ENCODE results near the gene MYCT1.
"Not testable (repeated sequence)": the region's sequence is repeated elsewhere in the genome, so short reads cannot be mapped to it uniquely, and the experiment has no call there.

Gene MYCT1

GRCh38 chr6:152700427-152700826, 2.7 kb downstream of the MYCT1 start:
- Histone ChIP-seq H3K4me1 (ENCODE audit: insufficient read depth, low read length) (peaks cover 7% of the 10 kb centered on the region; the same call in 1 of the 2 replicates), H3K36me3 (ENCODE audit: insufficient read depth, low read length) (no peaks in the 10 kb centered on the region)

GRCh38 chr6:152701081-152701862, 3.6 kb downstream of the MYCT1 start:
- H3K4me1 ChIP-seq (ENCODE audit: insufficient read depth, low read length), result peaks cover 7% of the 10 kb centered on the region; the same call in 1 of the 2 replicates
- no peaks in the 10 kb centered on the region for H3K36me3 ChIP-seq (ENCODE audit: insufficient read depth, low read length)
- H3K9me3 ChIP-seq (ENCODE audit: control insufficient read depth, insufficient read depth, low read length), result no peaks in the 10 kb centered on the region
- H3K9ac ChIP-seq (ENCODE audit: low read depth, low read length), result no peak overlapping the region

More at GRCh38 chr6:152700427-152700826, 2.7 kb downstream of the MYCT1 start:
- Histone ChIP-seq H3K9me3 (ENCODE audit: control insufficient read depth, insufficient read depth, low read length) (no peaks in the 10 kb centered on the region), H3K9ac (ENCODE audit: low read depth, low read length) (no peak overlapping the region)

GRCh38 chr6:152701863-152702401, 4.2 kb downstream of the MYCT1 start:
- Histone ChIP-seq H3K9ac (ENCODE audit: low read depth, low read length) (no peak overlapping the region), H3K4me1 (ENCODE audit: insufficient read depth, low read length) (peaks cover 7% of the 10 kb centered on the region; the same call in 1 of the 2 replicates), H3K36me3 (ENCODE audit: insufficient read depth, low read length) (no peaks in the 10 kb centered on the region), H3K9me3 (ENCODE audit: control insufficient read depth, insufficient read depth, low read length) (no peaks in the 10 kb centered on the region)

- not testable (repeated sequence) for H3K9ac ChIP-seq (ENCODE audit: low read depth, low read length); H3K4me1 ChIP-seq (ENCODE audit: insufficient read depth, low read length); H3K9me3 ChIP-seq (ENCODE audit: control insufficient read depth, insufficient read depth, low read length); H3K36me3 ChIP-seq (ENCODE audit: insufficient read depth, low read length)
Measured at GRCh38 chr6:152703750-152704149, 6.1 kb downstream of the MYCT1 start.

GRCh38 chr6:152705327-152705726, 7.6 kb downstream of the MYCT1 start:
- Histone ChIP-seq H3K36me3 (ENCODE audit: insufficient read depth, low read length) (no peaks in the 10 kb centered on the region), H3K9me3 (ENCODE audit: control insufficient read depth, insufficient read depth, low read length) (peaks cover 3% of the 10 kb centered on the region; the same call in 1 of the 2 replicates), H3K4me1 (ENCODE audit: insufficient read depth, low read length) (peaks cover 7% of the 10 kb centered on the region; the same call in 1 of the 2 replicates), H3K9ac (ENCODE audit: low read depth, low read length) (no peak overlapping the region)

DNA sequence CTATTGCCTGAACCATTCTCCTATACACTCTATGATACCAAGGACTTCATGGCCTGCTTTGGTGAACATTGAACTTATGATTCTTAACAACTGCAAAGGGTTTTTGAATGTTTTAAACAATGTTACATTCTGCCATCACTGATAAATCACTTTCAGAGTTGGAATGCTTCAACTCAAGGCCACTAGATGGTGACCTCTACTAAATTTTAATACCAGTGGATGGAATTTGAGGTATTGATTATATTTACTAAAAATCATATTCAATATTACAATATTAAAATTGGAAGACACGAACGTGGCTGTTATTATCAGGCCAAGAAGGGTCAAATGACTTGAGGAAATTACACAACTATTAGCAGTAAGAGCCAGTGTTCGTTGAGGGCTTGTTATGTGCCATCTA, 18.6 kb downstream of the MYCT1 start:
- Histone ChIP-seq H3K36me3 (ENCODE audit: insufficient read depth, low read length) (no peaks in the 10 kb centered on the region), H3K9ac (ENCODE audit: low read depth, low read length) (no peak overlapping the region), H3K4me1 (ENCODE audit: insufficient read depth, low read length) (no peaks in the 10 kb centered on the region; the same call in 1 of the 2 replicates), H3K9me3 (ENCODE audit: control insufficient read depth, insufficient read depth, low read length) (no peaks in the 10 kb centered on the region; the same call in 1 of the 2 replicates)

DNA sequence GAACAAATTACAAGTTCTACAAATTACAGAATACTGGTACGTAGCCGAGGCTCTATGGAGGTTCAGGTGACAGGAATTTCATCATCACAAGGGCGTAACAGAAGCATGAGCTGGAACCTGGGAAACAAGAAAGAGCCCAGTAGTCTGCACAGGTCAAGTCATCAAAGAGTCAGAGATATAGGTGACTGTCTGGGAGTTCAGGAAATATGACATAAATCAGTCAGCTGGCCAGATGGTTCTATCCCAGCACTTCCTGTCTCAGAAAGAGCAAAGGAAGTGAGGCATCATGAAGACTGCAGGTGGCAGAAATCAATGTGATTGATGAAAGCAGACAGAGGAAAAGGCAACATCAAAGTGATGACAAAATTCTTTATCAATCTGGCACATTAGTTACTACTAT, 23.3 kb downstream of the MYCT1 start:
- H3K9me3 ChIP-seq (ENCODE audit: control insufficient read depth, insufficient read depth, low read length), result no peaks in the 10 kb centered on the region
- peaks cover 9% of the 10 kb centered on the region; the same call in 1 of the 2 replicates for H3K4me1 ChIP-seq (ENCODE audit: insufficient read depth, low read length)
- H3K36me3 ChIP-seq (ENCODE audit: insufficient read depth, low read length), result no peaks in the 10 kb centered on the region

GRCh38 chr6:152721956-152722355, 24.3 kb downstream of the MYCT1 start:
- Histone ChIP-seq H3K36me3 (ENCODE audit: insufficient read depth, low read length) (no peaks in the 10 kb centered on the region), H3K9ac (ENCODE audit: low read depth, low read length) (no peak overlapping the region), H3K4me1 (ENCODE audit: insufficient read depth, low read length) (peaks cover 9% of the 10 kb centered on the region; the same call in 1 of the 2 replicates), H3K9me3 (ENCODE audit: control insufficient read depth, insufficient read depth, low read length) (no peaks in the 10 kb centered on the region)

More for the DNA sequence above, 23.3 kb downstream of the MYCT1 start:
- no peak overlapping the region for H3K9ac ChIP-seq (ENCODE audit: low read depth, low read length)

DNA sequence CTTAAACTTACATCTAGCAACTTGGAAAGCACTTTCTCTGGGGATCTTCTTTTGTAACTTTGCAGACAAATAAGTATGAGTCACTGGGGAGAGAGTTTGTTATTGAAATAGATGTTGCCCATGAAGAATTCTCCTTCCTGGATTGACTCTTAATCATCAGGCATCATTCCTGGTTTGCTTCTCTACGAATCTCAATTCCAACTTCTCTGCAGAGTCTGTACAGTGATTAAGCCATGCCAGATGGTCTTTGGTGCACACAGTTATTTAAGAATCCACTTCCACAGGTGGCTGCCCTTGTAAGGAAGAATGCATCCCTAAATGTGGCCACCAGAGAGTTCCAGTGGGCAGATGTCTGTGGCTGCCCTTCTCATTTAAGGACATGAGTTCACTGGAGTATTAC, 25.7 kb downstream of the MYCT1 start:
- H3K4me1 ChIP-seq (ENCODE audit: insufficient read depth, low read length), result peaks cover 9% of the 10 kb centered on the region; the same call in 1 of the 2 replicates
- no peaks in the 10 kb centered on the region for H3K36me3 ChIP-seq (ENCODE audit: insufficient read depth, low read length)
- H3K9ac ChIP-seq (ENCODE audit: low read depth, low read length), result no peak overlapping the region
- no peaks in the 10 kb centered on the region for H3K9me3 ChIP-seq (ENCODE audit: control insufficient read depth, insufficient read depth, low read length)

DNA sequence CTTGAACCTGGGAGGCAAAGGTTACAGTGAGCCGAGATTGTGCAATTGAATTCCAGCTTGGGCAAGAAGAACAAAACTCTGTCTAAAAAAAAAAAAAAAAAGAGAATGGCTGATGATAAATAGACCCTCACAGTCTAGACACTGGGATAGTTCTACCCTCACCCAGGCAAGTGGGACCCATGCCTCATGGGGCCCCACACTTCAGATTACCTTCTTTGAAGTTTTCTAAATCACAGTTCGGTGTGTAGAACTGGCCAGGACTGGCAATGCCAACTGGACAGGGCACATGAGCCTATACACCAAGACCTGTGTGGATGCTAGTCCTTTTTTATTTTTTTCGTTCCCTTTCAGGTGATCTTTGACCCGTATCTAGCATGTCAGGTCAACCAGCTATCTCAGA, 28.6 kb downstream of the MYCT1 start:
- Histone ChIP-seq H3K9ac (ENCODE audit: low read depth, low read length) (no peak overlapping the region), H3K9me3 (ENCODE audit: control insufficient read depth, insufficient read depth, low read length) (no peaks in the 10 kb centered on the region), H3K4me1 (ENCODE audit: insufficient read depth, low read length) (peaks cover 9% of the 10 kb centered on the region; the same call in 1 of the 2 replicates), H3K36me3 (ENCODE audit: insufficient read depth, low read length) (no peaks in the 10 kb centered on the region)

DNA sequence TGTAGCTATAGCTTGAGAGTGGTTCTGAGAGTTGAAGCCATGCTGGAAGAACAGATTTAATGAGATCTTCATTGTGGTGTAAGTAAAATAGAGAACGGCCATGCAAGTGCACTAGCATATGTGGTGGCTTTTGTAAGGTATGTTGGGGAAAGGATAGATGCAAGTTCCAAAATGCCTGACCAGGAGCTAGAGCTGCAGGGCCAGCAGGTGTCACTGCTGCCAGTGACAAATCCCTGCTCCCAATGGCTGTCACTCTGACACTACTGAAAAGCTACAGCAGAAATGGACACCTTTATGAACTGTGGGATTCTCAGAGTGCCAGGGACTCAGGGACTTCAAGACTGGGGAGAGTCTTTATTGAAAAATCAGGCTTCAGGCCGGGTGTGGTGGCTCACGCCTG, 29.8 kb downstream of the MYCT1 start:
- Histone ChIP-seq H3K4me1 (ENCODE audit: insufficient read depth, low read length) (peaks cover 9% of the 10 kb centered on the region; the same call in 1 of the 2 replicates), H3K9me3 (ENCODE audit: control insufficient read depth, insufficient read depth, low read length) (no peaks in the 10 kb centered on the region), H3K36me3 (ENCODE audit: insufficient read depth, low read length) (no peaks in the 10 kb centered on the region), H3K9ac (ENCODE audit: low read depth, low read length) (no peak overlapping the region)

DNA sequence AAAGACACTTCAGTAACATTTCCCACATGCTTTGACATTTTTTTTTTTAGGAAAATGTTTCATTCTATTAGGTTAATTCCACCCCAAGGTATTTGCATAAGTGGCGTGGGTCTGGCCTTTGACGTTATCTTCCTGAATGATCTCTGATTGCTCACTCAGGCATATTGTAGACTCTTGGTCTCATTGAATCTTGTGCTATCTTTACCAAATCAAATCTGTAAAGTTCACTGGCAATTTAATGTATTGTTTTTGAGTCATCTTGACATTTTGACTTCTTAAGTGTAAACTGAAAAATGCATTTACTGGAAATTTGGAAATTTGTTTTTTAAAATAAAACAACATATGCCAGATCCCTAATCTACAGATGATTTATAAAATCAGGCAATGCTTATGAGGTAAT, 36.9 kb downstream of the MYCT1 start:
- Histone ChIP-seq H3K36me3 (ENCODE audit: insufficient read depth, low read length) (no peaks in the 10 kb centered on the region), H3K9me3 (ENCODE audit: control insufficient read depth, insufficient read depth, low read length) (no peaks in the 10 kb centered on the region; the same call in 1 of the 2 replicates), H3K9ac (ENCODE audit: low read depth, low read length) (no peak overlapping the region), H3K4me1 (ENCODE audit: insufficient read depth, low read length) (no peaks in the 10 kb centered on the region)

- Histone ChIP-seq H3K4me1 (ENCODE audit: insufficient read depth, low read length) (no peaks in the 10 kb centered on the region), H3K9me3 (ENCODE audit: control insufficient read depth, insufficient read depth, low read length) (no peaks in the 10 kb centered on the region; the same call in 1 of the 2 replicates), H3K9ac (ENCODE audit: low read depth, low read length) (no peak overlapping the region), H3K36me3 (ENCODE audit: insufficient read depth, low read length) (no peaks in the 10 kb centered on the region)
Measured at GRCh38 chr6:152736687-152737273, 39.1 kb downstream of the MYCT1 start.

DNA sequence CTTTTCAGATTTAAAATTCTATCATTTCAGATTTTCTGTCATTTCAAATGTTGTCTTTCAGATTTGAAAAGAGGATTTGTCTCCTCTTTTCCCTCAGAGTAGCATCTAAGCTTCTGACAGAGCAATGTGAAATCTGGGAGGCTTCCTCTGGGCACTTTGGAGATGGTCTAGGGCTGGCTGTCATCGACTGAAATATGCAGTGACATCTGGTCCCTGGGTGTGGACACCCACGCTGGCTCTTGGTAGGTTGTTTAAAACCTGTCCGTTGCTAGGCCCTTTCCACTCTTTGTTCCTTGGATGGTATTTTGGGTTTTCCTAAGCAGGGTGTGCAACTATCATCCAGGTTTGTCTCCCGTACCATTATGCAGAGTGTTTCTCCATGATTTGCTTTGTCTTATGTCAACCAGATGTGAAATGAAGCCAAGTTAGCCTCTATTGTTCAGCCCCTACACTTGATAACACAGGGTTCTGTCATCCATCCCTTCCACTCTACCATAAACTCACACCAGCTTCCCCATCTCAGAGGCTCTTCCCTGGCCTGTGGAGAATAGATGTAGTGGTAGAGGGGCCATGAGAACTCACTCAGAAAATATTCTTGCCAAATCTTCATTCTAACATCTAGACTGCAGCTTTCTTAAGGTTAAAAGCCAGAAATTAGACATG, 47.9 kb downstream of the MYCT1 start:
- no peaks in the 10 kb centered on the region for H3K9me3 ChIP-seq (ENCODE audit: control insufficient read depth, insufficient read depth, low read length)
- no peak overlapping the region for H3K9ac ChIP-seq (ENCODE audit: low read depth, low read length)
- no peaks in the 10 kb centered on the region for H3K36me3 ChIP-seq (ENCODE audit: insufficient read depth, low read length)
- no peaks in the 10 kb centered on the region for H3K4me1 ChIP-seq (ENCODE audit: insufficient read depth, low read length)

Data from ES-I3 (cell line).